GM21737 (cell line): ENCODE results near the gene TSPAN32.

Source experiments
- ATAC-seq: cut with Tn5 transposase; IDR thresholded peaks from one replicate; pipeline ENCODE4 v1.9.1; 2021; ENCODE audit warnings: mild to moderate bottlenecking, moderate library complexity; ENCODE audit not compliant: unreplicated experiment

The TSPAN32 gene

DNA sequence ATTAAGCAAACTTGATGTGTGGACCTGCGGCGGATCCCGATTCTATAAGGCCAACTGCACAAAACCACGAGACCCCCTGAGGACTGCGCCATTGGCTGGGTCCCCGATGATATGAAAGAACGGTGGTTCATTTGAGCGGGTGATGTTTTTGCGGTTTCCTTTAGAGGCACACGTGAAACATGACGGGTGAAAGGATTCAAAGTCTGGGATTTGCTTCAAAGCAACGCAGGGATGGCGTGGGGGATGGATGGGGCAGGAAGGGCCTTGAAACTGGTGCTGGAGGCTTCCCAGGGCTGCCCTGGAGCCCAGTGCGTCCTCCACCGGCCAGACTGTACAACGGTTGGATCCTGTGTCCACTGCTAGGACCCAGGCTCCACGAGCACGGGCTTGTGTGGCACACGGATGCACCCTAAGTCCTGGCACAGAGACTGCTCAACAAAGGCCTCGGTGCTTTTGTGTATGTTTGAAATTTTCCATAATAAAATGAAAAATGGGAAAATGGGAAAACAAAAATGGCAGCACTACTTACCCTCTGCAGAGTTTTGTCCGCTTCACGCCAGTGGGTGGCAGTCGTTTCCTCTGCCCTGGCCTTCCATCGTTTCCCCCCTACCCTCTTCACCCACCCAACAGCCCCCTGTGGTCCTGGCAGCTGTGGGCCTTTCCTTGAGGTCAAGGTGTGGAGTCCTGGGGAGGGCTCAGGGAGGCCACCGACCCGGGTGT, 35.1 kb upstream of the TSPAN32 start:
- no peak for ATAC-seq

DNA sequence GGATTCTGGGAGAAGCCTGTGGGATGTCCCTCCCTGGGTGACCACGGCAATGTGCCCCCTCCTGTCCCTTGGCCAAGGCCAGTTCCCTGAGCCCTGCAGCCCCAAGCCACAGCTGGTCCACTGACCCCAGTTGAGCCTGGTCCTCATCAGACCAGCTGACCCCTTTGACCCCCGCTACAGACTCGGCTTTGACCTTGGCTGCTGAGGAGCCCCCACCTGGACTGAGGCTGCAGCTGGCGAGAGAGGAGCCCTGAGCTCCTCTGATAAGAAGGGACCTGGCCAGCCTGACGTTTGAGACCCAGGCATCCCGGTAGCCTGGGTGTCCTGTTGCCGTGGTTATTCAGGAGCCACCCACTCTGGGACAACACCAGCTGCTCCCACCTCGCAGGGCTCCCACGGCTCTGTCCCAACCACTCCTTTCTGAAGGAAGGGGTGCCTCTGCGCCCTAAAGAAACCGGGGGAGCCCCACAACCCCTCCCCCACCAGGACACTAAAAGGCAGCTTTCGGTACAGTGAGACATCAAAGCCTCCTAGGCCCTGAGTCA, 34.4 kb upstream of the TSPAN32 start:
- ATAC-seq: no peak

DNA sequence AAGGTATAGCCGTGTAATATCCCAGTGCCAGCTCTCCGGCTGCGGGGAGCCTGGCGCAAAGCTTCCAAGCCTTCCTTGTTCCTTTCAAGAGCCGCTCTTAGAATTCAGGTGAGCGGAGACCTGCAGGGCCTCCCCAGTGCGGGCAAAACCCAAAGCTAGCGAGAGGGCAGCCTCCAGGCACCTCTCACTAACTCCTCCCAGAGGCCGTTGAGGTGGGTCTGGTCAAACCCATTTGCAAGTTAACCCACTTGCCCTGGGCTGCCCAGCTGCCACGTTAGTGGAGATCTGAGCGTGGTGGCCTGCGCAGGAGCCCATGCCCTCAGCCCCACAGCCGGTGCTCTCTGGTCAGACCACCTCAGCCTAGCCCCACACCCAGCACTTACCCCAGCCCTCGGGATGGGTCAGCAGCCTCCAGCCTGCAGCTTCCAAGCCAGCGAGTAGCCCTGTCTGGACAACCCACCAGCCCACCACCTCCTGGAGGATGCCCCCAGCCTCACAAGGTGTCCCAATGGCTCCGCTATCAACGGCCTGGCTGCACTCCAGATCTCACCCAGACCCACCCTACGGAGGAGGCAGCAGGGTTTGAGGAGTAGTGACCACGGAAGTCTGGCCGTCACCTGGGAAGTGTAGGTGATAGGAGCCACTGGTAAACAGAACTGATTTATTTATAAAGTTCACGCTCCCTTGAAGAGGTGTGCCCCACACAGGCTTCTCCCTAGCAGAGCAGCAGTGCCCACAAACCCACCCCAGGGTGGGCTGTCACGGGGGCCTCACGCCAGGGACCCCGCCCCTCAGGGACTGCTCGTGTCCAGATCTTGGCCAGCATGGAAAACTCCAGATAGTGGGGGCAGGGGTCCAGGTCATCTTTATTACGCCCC, 33.7 kb upstream of the TSPAN32 start:
- no peak for ATAC-seq

DNA sequence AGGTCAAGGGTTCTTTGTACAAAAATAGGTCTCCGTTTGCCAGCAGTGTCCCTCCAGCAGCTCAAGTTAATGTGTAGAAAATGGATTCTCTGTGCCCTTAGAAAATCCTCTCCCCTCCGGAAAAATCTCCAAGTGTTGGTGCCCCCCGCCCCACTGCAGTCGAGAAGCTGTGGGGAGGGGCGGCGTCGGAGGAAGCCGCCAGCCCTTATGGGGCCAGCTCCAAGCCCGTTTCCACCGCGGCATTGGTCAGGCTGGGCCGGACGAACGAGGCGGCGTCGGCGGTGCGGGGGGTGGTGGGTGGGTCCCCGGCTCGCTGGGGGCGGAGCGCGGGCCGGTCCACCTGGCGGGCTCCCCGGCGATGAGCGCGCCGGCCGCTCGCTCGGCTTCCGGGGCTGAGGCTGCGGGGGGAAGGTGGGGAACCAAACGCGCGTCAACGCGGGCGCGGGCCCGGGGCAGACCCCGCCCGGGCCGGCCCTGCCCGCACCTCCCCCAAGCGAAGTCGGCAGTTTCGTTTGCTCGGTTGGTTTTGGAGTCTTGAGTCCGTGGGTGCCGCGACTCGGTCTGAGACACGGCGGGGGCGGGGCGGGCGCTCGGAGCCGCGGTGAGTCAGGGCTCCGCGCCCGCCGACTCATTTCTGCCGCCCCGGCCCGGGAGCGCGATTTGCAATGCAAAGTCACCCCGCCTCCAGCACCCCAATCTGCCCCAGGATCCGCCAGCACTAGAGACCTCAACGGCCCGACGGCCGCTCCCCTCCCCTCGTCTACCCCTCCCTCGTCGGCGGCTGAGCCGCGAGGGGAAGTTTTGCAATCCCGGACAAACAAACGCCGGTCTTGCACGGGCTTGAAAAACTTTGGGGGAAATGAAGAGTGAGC, 32.8 kb upstream of the TSPAN32 start:
- ATAC-seq: no peak

DNA sequence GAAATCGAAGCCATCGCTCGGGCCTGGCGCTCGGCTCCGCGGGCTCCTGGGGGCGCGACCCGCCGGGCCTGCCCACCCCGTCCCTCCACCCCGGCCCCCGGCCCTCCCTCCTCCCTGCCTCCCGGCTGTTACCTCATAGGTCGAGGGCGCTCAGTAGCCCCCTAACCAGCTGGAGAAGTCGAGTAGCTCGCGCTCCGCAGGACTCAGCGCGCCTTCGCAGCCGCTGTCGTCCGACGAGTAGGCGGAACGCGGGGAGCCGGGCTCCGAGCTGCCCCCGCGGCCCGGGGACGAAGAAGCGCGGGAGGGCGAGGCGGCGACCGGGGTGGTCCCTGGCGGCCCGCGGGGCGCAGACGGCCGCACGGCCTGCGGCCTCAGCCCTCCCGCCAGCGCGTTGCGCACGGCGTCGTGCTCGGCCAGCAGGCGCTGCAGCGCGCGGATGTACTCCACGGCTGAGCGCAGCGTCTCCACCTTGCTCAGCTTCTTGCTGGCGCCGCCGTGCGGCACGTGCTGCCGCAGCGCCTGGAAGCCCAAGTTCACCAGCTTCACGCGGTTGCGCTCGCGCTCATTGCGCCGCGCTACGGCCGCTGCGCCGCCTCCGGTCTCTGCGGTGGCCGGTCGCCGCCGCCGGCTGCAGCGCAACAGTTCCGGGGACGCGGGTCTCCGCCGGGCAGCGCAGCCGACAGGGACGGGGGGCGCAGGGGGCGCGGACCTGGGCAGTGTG, 32.1 kb upstream of the TSPAN32 start:
- no peak for ATAC-seq

DNA sequence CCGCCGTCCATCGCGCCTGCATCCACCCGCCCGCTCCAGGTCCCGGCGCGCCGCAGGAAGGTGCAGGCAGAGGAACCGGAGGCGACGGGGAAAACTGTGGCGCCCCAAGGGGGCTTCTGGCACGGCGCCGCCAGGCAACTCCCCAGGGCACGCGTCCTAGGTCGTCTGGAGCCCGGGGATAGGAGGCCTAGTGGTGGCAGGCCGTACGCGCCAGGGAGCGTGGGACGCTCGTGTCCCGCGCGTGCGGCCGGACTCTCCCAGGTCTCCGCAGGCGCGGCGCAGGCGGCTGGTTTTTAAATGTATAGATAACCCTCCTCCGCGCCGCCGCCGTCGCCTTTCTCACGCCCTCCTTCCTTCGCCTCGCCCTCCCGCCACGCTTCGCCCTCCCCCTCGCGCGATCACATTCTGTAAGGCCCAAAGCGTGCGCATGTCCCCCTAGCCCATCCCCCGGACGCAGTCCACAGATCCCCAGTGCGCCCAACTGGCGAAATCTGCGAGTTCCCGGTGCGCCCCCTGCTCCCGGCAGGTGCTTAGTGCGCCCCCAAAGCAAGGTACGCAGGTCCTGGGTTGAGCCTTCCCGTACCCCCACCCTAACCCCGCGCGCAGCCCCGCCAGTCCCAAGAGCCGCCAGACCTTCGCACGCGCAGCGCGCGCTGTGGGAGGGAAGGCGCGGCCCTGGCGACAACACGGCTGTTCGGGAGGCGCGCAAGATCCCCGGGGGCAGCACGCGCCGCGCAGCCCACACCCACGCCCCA, 31.3 kb upstream of the TSPAN32 start, which contains the start of gene ASCL2:
Gene ASCL2 (minus strand): TSS at position 267 of the 755 bp plus-strand sequence. CDS start 256 bp downstream, at position 11.
- no peak for ATAC-seq

DNA sequence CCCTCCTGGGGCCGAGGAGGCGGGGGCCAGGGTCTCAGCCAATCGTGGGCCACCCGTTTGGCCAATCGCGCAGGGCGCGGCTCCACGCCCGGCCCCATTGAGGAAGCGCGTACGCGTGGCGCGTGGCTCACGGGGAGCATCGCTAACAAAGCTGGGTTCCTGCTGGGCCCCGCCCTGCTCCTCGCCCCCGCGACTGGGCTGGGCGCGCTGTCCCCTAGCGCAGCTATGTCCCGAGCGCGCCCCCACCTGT, 30.8 kb upstream of the TSPAN32 start:
- ATAC-seq: no peak

DNA sequence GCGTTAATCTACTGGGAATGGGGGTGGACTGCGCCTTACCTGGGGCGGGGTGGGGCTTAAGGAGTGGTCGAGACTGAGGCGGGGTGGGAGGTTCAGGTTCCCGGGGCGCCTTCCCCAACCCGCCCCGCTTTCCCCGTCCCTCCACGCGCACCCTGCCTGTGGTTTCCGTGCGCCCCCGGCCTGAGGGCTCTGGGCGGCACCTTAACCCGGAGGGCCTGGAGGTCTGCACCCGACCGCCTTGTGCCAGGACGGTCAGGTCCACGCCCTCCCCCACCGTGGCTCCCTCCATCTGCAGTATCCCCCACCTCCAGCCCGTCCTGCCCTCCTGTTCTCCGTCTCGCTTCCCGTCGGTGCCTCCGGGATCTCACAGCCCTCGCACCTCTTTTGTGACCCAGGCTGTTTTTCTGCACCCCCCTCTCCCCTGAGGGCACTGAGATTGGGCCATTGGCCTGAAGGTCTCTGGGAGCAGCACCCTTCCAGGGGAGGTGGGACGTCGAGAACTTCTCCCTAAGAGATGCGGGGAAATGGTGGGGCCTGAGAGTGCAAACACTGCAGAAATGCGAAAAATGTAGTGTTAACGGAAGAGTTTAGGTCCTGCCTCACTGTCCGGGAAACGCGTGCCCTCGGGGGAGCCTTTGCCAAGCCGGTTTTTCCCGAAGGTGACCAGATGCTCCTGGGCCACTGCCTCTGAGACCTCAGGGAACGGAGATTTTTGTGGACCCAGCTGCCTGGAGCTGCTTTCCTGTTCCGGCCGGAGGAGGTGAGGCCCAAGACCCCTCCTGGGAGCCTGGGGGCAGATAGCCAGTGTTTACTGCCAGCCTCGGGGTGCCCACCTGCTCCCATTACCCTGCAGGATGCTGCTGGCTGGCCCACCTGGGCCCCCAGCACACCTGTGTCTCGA, 30.2 kb upstream of the TSPAN32 start:
- ATAC-seq: no peak

DNA sequence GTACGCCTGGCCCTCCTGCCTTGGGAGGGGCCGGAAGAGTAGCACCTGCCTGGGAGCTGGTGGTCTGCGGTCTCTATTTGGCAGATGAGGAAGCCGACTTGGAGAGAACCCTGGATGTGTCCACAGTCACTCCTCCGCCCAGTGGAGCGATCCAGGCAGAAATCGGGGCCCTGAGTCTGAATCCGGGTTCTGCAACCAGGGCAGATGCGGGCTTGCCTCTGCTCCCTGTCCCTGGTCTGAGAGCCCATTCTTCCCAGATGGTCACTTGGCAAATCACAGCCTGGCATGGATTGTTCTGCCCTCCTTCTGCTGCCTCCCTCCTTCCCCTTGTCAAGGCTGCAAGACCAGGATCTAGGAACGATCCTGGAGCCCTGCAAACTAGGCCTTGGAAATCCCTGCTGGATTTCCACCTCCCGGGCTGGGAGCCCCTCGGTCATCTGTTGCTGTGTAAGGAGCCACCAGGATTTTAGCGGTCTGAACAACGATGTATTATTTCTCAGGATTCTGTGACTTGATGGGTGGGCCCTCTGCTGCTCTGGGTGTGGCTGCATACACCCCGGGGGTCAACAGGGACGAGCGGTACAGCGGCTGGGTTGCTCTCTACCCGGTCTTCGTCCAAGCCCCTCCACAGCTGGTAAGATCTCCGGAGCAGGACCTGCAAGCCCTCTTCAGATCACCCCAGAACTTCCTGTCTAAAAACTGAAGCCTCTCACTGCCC, 29.4 kb upstream of the TSPAN32 start:
- ATAC-seq: no peak

DNA sequence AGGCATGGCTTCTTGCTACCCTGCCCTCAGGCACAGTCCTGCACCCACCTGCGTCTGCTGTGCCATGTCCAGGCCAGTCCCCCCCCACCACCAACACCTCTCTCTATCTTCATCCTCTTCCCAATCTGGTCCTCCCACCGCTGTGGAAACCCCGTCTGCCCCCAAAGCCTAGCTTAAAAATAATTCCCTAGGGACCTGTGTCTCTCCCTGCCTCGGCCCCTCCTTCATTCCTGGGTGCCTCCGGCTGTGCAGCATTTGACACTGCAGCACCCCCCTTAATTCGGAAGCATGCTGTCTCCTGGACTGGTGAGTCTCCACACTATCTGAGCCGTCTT, 28.9 kb upstream of the TSPAN32 start:
- no peak for ATAC-seq

DNA sequence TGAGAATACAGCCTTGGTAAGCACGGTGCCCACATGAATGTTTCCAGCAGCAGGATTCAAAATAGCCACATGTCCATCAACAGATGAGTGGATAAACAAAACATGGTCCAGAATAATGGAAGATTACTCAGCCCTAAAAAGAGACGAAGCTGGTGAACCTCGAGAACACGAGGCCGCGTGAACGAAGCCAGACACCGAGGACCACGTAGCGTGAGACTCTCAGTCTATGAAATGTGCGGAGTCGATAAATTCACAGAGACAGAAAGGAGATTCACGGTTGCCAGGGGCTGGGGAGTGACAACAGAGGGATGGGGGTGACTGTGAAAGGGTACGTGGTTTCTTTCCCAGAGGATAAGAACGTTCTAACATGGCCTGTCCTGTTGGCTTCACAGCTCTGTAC, 28.5 kb upstream of the TSPAN32 start:
- no peak for ATAC-seq

DNA sequence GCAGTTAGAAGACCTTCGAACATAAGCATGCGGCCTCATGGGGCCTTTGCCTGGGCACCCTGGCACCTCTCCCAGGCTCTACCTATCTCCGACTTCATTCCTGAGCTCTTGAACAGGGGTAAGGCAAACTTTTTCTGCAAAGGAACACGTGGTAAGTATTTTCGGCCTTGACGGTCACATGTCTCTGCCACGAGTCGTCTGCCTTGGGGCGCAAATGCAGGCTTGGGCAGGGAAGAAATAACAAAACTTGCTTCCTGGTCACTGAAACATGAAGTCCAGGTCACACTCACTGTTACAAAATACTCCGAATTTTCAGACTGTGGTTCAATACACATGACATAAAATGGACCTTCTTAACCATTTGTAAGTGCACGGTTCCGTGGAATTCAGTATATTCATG, 28.0 kb upstream of the TSPAN32 start:
- no peak for ATAC-seq

DNA sequence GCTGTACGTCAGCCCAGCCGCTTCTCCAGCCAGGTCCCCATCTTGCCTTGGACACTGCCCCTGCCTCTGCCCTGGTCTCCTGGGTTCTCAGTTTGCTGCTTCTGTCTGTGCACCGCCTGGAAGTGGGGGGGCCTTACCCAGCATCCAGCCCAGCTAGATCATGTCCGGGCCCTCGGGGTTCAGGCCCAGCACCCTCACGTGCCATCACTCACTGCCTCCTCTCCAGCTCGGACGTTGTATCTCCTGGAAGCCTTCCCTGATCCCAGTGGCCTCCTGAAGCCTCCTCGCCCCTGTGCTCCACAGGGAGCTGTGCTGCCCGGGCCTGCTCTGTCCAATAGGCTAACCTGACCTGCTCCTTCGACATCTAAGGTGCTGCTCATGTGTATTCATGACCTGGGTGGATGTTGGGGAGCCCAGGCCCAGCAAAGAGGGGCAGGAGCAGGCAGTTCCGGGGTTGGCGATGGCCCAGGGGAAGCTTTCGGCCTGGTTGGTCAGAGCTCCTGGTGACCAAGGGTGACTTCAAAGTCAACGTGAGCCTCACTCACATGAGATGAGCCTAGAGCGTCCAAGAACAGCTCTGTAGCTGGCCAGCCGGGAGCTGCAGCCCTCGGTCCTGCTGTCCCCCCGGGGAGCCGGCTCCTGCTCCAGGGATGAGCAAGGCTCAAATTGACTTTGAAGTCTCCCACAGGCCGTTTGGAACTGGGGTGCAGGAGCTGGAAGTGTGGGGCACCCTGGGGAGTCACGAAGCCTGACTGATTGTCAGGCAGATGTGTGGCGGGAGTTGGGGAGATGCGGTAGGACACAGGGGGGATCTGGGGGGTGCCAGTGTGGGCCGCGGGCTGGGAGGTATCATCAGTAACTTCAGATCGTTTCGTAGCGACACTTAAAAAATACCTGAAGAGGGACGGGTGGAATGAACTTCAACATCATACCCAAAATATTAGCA, 26.2 kb upstream of the TSPAN32 start:
- no peak for ATAC-seq

DNA sequence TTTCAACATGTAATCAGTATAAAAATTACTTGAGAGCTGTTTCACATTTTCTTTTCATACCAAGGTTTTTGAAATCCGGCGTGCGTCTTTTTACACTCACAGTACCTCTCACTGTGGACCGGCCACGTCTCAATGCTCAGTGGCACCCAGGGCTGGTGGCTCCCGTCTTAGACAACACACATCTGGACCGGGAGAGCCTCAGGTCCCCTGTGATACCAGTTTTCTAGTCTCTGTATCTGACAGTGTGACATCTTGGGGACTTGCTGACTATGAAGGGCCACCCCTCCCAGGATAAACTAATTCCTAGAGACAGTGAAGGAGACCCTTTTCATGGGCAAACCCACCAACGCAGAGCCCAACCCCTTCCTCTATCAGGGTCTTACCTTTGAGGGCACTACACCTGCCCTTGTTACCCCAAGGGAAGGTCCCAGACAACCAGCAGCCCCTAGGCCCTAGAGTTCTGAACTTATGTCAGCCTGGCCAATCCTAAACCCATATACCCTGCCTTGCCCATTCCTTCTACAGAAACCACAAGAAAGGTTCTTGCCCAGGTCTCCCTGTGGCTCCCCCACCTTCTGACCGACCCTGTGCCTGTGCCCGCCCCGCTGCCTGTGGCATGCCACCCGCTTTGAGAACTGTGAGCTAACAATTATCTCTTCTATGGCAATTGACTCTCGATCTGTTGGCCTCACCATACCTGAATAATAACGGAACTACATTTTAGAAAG, 25.4 kb upstream of the TSPAN32 start:
- ATAC-seq: no peak

DNA sequence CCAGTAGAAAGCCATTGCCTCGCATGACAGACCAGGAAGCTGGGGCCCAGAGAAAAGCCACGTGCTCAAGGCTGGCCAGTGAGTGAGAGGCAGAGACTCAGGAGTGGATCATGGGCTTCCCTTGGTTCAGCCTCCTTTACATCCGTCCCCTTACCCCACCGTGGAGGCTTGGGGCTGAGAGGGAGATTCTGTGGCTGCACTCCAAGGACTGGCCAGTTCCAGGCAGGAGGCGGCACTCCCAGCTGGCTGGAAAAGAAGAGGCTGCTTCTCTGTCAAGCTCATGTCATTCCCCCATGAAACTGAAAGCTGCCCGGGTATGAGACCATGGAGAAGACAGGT, 24.8 kb upstream of the TSPAN32 start:
- no peak for ATAC-seq

DNA sequence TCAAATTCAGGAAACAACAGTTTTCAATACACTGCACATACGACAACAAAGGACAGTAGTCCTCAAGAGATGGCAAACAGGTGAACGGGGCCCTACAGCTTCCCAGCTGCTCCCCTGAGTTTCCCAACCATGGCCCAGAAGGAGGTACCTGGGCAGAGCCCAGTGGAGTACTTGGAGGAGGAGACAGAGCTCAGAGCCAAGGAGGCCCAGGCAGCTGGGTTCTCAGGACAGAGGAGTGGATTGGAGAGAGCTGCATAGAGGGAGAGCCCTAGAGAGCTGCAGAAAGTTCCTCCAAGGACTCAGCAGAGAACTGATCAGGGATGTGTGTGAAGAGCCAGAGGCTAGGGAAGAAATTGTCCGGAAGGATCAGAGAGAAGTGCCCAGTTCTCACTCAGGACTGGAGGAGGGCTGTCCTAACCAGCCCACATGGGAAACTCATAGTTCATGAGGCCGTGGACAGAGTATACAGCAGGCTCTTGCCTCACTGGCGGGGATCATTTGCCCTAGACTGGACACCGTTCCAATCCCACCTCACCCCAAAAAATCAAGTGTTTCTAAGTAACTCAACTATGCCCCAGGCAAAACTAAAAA, 23.8 kb upstream of the TSPAN32 start:
- ATAC-seq: no peak
